Left hindlimb (tissue), 1 donor: ENCODE data around the gene KAT6B.
"Not testable (repeated sequence)": the region's sequence is repeated elsewhere in the genome, so short reads cannot be mapped to it uniquely, and the experiment has no call there.

Experiments used
- DNase-seq: peaks from one replicate; pipeline ENCODE4 v3.0.0-alpha.2; 2018

The KAT6B gene

DNA sequence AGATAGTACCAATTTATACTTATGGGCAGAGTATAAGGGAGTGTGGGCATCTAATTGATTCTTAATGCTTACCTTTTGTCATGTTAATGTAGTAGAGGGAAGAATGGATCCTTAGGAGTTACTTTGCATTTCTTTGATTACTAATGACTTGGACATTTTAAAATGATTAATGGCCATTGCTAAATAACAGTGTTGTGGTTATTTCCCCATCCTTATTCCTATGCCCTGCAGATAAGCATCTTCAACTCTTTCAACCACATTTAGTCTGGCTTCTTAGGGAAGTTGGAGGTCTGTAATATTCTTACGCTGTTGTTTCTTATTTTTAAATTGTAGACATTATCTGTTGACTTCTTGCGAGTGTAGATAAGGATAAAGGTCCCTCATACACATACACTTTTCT lies 37.2 kb downstream of the KAT6B start:
- no peak for DNase-seq

DNA sequence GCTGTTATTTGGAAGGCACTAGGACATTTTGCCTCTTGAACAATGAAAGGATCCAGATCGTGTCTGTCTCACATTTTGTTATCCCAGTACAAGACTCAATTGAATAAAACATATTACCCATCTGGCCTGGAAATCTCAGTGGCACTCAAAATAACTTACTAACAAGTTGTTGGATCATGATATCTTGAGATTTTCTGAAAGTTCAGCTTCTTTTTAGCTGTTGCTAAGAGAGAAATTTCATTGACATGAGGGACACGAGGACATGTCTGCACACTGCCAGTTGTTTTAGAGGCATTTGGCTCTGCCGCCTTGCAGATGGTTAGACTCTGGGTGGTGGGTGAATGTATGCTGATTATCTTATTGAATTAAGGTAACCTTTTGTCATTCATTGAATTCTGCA lies 41.0 kb downstream of the KAT6B start:
- no peak for DNase-seq

DNA sequence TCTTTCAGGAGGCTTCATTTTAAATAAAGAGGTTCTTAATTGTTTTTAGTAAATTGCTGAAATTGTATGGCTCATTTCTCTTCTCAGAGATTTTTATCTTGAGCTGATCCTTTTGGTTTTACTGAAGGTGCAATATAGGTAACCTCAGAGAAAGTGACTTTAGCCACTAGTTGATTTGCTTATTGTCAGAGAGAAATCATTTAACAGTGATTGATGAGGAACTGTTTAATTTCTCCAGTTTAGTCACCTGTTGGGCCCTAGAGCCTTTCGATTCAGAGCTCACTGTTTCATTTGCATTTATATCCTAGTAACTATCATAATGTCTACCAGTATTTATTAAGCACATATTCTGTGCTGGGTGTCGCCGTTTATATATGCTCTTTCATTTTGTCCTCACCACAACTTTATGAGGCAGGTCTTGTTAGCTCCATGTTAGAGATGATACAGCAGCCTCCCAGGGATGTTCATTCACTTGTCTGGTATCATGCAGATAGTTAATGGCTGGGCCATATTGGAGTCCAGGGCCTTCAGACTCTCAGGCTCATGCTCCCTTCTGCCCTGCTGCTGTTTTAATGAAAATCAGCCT lies 42.1 kb downstream of the KAT6B start:
- DNase-seq: no peak

DNA sequence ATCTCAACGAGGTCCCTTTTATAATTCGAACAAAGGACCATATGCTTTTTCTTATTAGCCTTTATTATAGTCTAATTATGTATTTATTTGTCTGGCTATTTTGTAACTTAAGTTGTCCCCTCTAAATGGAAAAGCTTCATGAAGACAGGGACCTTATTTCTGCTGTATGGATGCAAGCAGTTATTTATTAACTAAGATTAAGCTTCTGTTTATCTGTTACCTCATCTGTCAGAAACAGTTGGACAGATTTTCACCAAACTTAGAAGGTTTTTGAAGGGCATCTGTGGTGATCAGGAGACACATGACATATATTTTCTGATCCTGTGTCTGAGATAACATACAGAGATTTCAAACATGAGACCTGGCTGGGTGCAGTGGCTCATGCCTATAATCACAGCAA lies 43.2 kb downstream of the KAT6B start:
- no peak for DNase-seq

DNA sequence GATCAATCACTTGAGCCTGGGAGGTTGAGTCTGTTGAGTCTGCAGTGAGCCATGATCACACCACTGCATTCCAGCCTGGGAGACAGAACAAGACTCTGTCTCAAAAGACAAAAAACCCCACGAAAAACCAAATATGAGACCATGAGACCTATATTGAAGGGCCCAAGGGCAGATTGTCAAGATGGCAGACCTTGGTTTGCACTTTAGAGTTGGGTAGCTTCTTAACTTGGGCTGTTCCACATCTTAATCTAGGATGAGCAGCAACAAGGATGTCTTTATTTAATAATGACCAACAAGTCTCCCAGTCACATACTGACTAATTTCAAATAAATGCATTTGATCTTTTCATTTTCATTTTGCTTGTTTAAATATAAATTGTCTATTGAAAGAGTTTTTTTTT lies 43.8 kb downstream of the KAT6B start:
- no peak for DNase-seq

DNA sequence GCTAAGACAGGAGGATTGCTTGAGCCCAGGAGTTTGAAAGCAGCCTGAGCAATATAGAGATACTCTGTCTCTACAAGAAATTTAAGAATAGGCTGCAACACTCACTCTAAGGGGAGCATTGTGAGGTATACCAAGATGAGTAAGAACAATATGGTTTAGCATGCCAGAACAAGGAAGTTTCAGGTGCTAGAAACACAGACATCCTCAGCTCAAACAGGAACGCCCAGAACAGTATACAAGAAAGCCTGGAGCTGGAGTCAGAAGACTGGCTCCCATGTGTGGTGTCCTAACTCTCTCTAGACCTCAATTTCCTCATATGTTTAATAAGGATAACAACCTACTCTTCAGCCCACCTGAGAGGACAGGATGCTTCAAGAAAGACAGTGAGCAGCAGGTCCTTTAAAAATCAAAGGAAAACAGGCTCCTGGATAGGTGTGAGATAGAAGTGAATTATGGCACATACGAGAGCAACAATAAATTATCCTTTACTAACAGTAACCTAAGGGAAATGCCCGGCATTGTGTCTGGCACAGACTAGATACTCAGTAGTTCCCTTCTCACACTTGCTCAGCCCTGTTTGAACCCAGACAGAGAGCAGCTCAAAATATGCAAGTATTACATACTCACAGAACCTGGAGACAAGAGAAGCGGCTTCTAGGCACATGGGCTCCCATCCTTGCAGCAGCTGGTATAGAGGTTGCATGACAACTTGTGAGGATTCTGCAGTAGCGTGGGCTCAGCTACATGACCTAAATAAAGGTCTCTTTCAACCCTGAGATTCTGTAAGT lies 45.4 kb downstream of the KAT6B start:
- DNase-seq: no peak

DNA sequence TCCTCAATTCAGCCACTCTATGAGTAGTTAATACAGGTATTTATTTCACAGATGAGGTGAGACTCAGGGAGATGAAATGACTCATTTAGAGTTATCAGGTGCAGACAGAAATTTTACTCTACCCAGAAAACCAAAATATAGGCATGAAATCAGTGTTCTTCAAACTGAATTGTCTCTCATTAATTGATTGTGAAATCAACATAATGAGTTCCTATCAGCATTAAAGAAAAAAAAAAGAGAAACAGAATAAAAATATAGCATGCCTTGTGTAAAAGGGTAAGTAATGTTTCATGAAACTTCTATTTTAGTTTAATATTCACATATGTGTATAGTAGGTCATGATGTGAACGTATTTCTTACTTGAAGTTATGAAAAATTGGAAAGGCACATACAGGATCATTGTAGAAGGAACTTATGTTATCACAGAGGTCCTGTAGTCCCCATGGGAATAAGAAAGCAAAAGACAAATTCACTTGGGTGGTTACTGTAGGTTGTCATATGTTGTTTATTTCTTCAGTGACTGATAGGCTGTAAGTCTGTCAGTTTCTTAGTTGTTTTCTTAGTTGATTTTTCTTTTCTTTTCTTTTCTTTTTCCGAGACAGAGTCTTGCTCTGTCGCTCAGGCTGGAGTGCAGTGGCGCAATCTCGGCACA lies 47.5 kb downstream of the KAT6B start:
- no peak for DNase-seq

DNA sequence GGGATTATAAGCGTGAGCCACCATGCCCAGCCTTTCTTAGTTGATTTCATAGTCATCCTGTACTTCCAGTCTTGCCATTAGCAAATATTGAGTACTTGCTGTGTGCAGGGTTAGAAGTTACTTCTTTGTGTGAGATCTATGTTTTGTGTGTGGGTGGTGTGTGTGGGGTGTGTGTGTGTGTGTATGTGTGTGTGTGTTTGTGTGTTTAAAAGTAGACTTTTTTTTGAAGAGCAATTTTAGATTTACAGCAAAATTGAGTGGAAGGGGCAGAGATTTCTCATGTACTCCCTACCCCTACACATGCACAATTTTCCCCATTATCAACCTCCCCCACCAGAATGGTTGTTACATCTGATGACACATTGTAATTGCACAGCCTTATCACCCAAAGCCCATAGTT lies 48.2 kb downstream of the KAT6B start:
- no peak for DNase-seq

DNA sequence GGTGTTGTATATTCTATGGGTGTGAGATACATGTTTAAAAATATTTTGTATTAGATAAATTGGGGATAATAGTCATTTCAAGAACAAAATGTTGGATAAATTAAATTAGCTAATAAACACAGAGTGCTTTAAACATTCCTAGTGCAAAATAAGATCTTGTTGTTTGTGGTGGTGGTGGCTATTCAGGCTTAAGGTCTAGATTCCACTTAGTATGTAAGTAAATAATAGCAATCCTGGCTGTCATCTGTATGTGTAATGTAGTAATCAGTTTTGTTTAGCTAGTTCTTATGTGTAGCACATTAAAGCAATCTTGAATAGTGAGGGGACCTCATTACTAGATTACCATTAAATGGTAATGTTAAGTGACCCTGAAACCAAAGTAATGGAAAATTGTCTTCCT lies 48.7 kb downstream of the KAT6B start:
- DNase-seq: no peak

DNA sequence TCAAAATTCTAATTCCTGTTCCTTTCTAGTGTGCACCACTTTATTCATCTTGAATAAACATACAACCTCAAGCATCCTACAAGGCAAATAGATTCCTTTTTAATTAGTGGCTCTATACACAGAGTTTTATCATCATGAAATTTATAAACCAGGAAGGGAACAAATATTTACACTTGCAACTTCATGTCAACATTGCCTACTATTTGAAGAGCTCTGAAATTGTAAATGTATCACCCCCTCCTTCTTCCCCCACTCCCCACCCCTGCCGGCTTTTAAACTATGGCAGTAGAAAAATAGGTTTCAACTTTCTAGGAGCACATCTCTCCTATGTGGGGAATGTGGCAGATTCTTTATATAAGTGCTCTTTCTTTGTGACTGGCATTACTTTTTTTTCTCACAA lies 49.6 kb downstream of the KAT6B start:
- no peak for DNase-seq

DNA sequence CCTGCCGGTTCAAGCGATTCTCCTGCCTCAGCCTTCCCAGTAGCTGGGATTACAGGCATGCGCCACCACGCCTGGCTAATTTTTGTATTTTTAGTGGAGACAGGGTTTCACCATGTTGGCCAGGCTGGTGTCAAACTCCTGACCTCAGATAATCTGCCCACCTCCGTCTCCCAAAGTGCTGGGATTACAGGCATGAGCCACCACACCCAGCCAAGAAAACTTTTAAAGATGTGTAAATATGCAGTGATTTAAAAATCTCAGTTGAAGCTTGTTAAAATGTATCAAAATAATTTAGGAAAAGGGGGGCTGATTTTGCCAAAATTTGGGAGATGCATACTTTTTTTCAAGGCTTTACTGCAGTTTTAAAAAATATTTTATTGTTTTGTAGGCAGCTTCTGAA lies 50.7 kb downstream of the KAT6B start:
- DNase-seq: not testable (repeated sequence)

DNA sequence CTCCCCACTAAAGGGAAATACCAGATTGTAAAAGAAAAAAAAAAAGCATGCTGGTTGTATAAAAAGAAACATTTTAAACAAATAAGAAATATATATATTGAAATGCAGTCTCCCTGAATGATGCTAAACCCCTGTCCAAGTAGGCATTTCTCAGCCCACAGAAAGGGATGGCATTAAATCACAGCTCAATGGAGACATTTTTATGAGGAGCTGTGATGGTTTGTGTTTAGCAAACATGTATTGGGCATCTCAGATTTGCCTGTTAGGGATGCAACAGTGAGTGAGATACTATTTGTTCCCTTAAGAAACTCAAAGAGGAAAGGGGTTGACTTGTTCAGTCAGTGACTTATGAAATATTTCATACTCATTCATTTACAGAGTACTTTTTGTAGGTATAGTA lies 51.5 kb downstream of the KAT6B start:
- DNase-seq: no peak

DNA sequence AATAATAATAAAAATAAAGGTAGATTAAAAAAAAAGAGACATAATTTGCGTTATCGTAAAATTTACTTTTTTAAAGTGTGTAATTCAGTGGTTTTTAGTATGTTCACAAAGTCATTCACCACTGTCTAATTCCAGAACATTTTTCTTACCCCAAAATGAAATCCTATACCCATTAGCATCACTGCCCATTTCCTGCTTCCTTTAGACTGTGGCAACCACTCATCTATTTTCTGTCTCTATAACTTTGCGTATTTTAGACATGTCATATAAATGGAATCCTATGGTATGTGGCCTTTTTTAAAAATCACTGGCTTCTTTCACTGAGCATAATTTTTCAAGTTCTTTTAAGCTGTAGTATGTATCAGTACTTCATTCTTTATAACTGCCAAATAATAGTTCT lies 53.6 kb downstream of the KAT6B start:
- DNase-seq: no peak

DNA sequence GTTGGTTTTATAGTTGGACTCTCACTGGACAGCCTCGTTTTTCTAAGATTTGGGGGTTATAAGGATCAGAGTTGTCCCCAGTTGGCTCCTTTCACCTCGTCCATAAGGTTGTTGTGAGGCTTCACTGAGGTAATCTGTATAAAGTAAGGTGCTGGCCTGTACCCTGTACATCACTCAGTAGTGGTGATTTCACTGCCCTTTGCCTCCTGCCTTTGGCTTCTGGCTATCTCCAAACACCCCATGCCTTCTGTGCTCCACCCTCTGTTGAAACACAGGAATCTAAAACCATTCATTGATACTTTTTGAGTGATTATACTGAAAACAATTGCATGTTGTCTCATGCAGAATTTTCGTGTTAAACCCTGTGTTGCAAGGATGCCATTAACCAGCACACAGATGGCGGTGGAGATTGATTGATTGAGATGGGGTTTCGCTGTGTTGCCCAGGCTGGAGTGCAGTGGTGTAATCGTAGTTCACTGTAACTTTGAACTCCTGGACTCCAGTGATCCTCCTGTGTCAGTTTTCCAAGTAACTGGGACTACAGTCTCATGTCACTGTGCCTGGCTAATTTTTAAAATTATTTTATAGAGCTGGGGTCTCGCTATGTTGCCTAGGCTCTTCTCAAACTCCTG lies 55.0 kb downstream of the KAT6B start:
- no peak for DNase-seq

DNA sequence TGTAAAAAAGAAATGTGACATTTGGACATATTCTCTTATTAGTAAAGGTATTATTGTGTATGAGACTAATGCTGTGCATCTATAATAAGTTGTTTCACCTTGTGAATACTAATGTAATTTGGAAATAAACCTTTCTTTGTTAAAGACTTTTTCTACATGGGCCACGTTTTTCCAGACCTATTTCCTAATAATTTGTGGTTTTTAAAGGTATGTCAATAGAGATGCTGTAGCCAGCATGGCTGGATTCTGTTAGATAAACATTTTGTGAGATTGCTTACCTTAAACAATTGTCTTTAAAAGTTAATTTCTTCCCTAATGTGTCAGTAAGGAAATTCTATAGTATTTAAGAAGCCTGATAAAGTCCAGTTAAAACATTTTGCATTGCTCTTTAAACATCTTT lies 56.0 kb downstream of the KAT6B start:
- no peak for DNase-seq

DNA sequence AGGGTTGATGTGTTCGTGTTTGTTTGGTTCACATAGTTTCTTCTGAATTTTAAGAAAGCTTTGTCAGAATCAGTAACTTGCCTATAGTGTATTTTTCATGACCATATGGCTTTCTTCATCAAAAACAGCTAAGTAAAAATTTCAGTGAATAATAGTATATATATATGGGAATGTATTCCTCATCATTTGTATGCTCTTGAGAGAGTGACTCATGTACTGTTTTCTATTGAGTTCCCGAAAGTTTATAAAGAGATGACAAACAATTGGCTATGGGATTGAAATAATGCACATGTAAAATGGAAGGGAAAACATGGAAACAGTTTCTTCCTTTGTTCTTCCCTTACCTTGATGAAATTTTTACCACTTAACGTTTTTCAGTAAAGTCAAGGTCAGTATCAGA lies 56.4 kb downstream of the KAT6B start:
- no peak for DNase-seq

DNA sequence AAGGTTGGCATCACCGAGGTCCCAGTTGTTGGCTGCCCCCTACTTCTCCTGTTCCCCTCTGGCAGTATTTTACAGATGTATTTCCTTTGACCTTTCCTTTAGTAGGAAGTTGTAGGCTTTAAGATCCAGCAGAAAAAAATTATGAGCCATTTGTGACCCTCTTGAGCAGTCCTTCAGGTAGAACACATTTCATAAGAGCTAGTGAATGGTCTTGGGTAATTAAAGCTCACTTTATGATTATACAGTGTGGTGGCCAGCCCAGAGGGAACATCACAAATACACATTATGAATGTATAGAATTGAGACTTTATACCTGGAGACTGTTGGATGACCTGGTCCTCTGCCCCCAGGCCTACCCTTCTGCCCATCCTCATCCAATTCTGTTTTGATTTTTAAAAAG lies 57.0 kb downstream of the KAT6B start:
- DNase-seq: no peak

DNA sequence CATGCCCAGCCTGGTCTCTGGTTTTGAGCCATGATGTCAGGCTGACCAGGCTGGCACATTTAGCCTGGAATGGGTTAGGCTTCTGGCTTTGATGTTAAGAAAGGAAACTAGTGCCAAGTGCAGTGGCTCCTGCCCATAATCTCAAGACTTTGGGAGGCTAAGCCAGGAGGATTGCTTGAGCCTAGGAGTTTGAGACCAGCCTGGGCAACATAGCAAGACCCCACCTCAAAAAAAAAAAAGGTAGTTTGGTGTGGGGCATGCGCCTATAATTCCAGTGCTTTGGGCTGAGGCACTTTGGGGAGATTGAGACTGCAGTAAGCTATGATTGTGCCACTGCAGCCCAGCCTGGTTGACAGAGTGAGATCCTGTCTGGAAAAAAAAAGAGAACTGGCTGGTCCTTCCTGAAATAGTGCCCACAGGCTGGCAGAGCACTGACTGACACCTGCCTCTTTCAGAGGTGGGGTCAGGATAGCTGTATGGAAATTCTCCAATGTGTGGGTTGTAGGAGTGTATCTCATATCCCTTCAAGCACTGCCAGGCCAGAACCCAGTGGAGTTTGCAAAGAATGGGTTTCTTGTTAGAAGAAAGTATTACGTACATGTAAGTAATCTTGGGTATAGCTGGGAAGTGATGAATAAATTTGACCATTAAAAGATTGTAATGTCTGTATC lies 61.3 kb downstream of the KAT6B start:
- no peak for DNase-seq

DNA sequence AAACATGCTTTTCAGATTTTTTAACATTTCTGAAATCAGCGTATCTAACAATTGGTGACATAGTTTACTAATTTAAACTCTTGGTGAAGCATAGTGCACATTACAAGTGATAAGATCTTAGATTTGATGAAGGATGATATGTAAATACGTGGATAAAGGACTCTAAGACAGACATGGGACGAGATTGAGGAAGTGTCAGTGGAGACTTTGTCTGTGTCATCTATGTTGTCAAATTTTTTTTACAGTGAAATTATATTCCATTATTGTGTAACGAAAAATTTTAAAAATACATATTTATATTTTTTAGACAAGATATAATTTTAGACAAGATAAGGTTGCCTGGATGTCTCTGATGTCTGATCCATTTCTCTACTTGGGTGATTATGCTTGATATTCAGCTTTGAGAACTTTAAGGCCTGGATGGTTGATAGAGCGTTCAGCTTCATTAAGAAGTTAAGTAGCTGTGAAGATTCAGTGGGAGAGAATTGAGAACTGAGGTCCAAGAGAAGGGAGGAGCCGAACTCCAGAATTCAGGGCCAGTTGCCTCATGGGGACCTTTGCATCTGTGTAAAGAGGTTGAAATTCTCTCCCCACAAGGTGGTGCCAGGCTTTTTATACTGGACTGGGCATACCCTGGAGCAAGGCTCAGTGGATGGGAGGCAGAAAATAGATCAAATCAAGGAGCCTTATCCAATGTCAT lies 62.7 kb downstream of the KAT6B start:
- DNase-seq: no peak

DNA sequence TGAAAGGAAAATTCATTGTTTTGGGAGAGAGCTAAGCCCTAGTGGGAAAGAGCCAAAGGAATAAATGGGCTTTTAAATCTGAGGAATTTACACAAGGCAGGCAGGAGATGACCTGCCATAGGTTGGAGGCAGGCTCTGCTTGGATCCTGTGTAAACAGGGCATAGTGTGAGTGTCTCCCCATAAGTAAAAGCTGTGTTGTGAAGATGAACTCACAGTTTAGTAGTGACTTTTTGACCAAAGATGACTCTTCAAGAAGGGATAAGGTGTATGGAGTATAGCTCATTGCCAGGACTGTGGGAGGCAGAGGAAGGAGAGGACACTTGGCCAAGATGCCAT lies 63.2 kb downstream of the KAT6B start:
- DNase-seq: no peak

DNA sequence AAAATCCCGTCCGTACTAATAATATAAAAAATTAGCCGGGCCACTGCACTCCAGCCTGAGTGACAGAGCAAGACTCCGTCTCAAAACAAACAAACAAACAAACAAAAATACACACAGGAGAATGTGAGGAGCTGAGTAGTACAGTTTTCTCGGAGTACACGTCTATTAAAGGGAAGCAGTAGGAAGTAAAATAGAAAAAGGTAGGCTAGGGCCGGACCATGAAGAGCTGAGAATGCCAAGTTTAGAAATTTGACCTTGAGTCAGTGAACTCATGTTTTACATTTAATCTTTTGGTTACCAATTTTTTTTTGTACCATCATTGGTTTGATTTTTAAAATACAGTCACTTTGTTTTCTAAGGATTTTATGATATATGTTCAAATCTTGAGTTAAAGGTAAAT lies 64.1 kb downstream of the KAT6B start:
- DNase-seq: no peak

DNA sequence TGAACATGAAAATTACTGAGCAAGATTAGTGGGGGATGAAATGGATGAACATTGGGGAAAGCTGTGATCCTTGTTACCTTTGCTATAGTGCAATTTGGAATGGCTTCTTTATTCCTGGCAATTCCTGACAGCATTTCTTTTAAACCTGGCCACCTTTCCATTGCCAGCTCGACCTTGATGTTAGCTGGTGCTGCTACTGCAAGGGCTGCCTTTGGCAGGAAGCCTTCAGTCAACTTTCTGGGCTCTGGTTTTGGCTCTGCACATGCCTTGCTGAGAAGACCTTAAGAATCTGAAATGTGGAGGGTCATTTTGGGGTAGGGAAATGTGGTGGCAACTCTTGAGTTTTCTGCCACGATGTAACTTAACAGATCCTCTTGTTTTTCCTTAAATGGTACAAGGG lies 64.7 kb downstream of the KAT6B start:
- no peak for DNase-seq

DNA sequence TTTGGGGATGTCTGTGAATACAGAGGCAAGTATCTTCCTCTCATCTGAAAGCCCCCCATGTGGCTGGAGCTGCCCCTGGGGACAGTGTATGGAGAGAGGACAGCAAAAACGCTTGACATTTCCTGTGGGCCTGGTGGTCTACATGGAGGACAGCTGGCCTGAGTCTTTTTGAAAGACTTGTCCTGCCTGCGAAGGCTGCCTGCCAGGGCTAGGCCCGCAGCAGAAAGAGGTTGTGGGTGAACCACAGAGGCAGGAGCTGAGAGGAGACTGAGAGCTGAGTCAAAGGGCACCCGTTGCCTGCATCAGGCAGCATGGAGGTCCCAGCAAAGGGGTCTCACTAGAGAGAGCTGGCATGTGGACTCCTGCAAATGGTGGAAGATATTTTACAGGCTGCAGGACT lies 66.4 kb downstream of the KAT6B start:
- no peak for DNase-seq
